Measurements from ENCODE around the gene NPTX1.

Gene NPTX1

DNA sequence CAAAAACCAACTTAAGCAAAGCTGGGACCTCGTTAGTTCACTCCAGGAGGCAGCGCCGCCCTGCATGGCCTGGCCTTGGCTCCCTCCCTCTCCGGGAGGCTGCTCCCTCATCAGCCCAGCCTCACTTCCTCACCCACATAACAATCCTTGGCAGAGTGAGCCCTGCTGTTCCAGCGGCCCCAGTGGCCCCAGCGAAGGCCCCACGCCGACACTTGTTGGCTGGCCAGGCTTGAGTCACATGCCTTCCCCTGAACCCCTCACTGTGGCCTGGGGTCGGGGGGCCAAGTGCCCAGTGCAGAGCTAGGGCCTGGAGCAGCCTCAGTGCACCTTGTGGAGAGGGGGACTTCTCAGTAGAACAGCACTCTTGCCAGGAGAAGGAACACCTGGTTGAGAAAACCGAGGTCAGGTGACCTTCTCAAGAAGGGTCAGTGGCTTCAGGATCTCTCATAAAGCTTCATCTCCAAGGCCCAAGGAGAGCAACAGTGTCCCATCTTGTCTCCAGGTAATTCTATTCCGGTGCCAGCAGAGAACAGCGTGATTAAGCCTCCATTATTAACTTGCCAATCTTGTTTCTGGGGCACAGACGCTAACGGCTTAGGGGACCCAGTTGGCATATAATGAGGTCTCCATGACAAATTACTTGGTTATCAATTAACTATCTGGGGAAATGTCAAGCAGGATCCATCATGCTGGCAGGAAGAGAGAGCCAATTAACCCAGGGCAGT is 34.6 kb downstream of the NPTX1 start:
- TF ChIP-seq POLR2AphosphoS5 (IDR thresholded peaks at IDR 0.05; ENCODE audit: low read depth, low read length) = no peak
- TF ChIP-seq, protein P1, sequence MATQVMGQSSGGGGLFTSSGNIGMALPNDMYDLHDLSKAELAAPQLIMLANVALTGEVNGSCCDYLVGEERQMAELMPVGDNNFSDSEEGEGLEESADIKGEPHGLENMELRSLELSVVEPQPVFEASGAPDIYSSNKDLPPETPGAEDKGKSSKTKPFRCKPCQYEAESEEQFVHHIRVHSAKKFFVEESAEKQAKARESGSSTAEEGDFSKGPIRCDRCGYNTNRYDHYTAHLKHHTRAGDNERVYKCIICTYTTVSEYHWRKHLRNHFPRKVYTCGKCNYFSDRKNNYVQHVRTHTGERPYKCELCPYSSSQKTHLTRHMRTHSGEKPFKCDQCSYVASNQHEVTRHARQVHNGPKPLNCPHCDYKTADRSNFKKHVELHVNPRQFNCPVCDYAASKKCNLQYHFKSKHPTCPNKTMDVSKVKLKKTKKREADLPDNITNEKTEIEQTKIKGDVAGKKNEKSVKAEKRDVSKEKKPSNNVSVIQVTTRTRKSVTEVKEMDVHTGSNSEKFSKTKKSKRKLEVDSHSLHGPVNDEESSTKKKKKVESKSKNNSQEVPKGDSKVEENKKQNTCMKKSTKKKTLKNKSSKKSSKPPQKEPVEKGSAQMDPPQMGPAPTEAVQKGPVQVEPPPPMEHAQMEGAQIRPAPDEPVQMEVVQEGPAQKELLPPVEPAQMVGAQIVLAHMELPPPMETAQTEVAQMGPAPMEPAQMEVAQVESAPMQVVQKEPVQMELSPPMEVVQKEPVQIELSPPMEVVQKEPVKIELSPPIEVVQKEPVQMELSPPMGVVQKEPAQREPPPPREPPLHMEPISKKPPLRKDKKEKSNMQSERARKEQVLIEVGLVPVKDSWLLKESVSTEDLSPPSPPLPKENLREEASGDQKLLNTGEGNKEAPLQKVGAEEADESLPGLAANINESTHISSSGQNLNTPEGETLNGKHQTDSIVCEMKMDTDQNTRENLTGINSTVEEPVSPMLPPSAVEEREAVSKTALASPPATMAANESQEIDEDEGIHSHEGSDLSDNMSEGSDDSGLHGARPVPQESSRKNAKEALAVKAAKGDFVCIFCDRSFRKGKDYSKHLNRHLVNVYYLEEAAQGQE (IDR thresholded peaks at IDR 0.05; ENCODE audit: insufficient read depth in 1 of 2, low read depth in 2 of 2, low read length in 2 of 2) = 0 out of 4 replicates have a peak, but pooled peaks of 1 of the 2 experiments have one; percentile 25

DNA sequence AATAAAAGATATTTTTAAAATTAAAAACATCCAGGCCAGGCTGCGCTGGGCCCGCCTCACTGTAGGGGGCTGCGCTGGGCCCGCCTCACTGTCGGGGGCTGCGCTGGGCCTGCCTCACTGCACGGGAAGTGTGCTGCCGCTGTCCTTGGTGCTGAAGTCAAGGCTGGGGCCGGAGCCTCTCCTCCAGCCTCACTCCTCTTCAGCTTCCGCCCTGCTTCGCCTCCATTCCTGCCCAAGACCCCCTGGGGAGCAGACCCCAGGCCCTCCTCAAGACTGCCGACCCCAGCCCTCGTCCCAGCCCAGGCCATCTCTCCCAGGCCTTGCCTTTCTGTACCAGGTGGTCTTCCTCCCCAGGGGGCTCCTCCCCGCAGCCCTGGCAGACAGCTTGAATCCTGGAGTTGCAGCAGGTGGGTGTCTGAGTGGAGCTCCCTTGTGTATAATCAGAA is 35.3 kb downstream of the NPTX1 start:
- no peak for TF ChIP-seq POLR2AphosphoS5 (IDR thresholded peaks at IDR 0.05; ENCODE audit: low read depth, low read length)
- TF ChIP-seq SIN3A (IDR thresholded peaks at IDR 0.05; ENCODE audit: borderline replicate concordance, insufficient read depth, low read length) = peak; percentile 43; the same call in 1 of the 2 replicates
- TF ChIP-seq TAF1 (IDR thresholded peaks at IDR 0.05; ENCODE audit: borderline replicate concordance, insufficient read depth, low read length) = no peak
- TF ChIP-seq, protein P1 (IDR thresholded peaks at IDR 0.05; ENCODE audit: insufficient read depth in 1 of 2, low read depth in 2 of 2, low read length in 2 of 2) = peak; percentile 98 to 99
- TF ChIP-seq FOXP2 (optimal IDR thresholded peaks at IDR 0.05; ENCODE audit: borderline replicate concordance, extremely low read depth, extremely low read length, insufficient read depth) = no peak

DNA sequence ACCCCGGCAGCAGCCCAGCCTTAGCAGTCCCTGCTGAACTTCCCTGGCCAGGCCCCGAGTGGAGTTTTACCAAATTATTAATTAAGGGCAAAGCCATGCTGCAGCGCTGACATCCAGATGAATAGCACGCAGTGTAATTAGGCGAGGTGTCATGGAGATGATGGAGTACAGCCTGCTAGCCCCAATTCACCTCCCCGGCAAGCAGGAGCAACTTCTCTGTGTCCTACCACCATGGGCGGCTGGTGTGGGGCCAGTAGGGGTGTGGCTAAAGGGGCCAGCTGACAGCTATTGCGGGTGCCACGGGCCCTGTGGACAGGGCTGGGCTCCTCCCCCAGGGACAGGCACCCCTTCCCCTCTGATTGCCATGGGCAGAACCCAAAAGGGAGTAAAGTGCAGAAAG is 36.9 kb downstream of the NPTX1 start:
- TF ChIP-seq SIN3A (IDR thresholded peaks at IDR 0.05; ENCODE audit: borderline replicate concordance, insufficient read depth, low read length) (no peak), TAF1 (IDR thresholded peaks at IDR 0.05; ENCODE audit: borderline replicate concordance, insufficient read depth, low read length) (no peak), FOXP2 (optimal IDR thresholded peaks at IDR 0.05; ENCODE audit: borderline replicate concordance, extremely low read depth, extremely low read length, insufficient read depth) (no peak), POLR2AphosphoS5 (IDR thresholded peaks at IDR 0.05; ENCODE audit: low read depth, low read length) (no peak)
- TF ChIP-seq, protein P1 (IDR thresholded peaks at IDR 0.05; ENCODE audit: insufficient read depth in 1 of 2, low read depth in 2 of 2, low read length in 2 of 2) = no peak

DNA sequence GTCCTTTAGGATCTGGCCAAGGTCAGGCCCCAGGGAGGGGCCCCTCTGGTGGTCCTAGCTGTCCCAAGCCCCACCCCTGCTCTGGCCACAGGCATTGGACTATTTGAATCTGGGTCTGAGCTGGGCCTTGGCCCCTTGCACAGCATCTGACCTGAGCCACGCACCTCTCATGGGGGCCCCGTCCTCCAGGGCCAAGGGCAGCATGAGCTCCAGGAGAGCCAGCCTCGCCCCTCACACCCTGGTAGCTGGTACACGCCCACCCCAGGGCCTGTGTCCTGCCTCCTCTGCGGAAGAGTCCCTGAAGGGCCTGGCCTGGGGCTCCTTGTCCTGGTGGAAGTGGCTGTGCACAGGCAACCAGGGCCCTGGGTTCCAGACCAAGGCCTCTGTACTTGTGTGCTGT is 37.6 kb downstream of the NPTX1 start:
- TF ChIP-seq, protein P1 (IDR thresholded peaks at IDR 0.05; ENCODE audit: insufficient read depth in 1 of 2, low read depth in 2 of 2, low read length in 2 of 2) = no peak

DNA sequence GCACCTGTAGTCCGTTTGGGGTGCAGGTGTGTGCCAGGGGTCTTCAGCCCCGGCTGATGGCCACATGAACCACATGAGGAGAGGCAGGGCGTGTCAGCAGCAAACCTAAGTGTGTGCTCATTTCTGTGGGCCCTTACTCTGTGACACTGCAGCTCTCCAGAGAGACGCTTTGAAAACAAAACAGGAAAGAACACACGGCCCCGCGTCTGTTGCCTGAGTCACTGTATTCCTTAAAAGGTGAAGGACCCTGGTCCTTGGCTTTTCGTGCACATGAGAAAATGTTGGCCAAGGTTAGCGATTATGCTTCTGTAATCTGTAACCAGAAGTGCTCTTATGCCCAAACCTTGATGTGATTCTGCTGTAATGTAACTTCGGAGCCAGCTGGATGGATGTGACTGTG is 38.9 kb downstream of the NPTX1 start:
- no peak for TF ChIP-seq FOXP2 (optimal IDR thresholded peaks at IDR 0.05; ENCODE audit: borderline replicate concordance, extremely low read depth, extremely low read length, insufficient read depth)
- TF ChIP-seq SIN3A (IDR thresholded peaks at IDR 0.05; ENCODE audit: borderline replicate concordance, insufficient read depth, low read length) = no peak
- TF ChIP-seq, protein P1 (IDR thresholded peaks at IDR 0.05; ENCODE audit: insufficient read depth in 1 of 2, low read depth in 2 of 2, low read length in 2 of 2) = no peak
- TF ChIP-seq TAF1 (IDR thresholded peaks at IDR 0.05; ENCODE audit: borderline replicate concordance, insufficient read depth, low read length) = no peak
- TF ChIP-seq POLR2AphosphoS5 (IDR thresholded peaks at IDR 0.05; ENCODE audit: low read depth, low read length) = no peak
